DLD1 (cell line): ENCODE data around the gene MED12L.

Source experiments
- in situ Hi-C: cut with HindIII; loops from 2 replicates; pipeline ENCODE4 v1.10.0; 2017; ENCODE audit warnings: low sequenced_read_pairs

MED12L gene

GRCh38 chr3:151483488-151483887, 398.0 kb downstream of the MED12L start:
- in situ Hi-C loops: no loop called here

GRCh38 chr3:151483961-151484520, 398.6 kb downstream of the MED12L start:
- in situ Hi-C loops: no loop called here
